H1 (cell line): ENCODE measurements around the gene LYPD6B. TPM values are rescaled to one million over a fixed set of nuclear protein-coding genes. Genes with fewer than 3 reads are reported as not detected.

Source experiments
- EGR1 ChIP-seq: IDR thresholded peaks from 2 replicates; pipeline ENCODE4 v1.6.1; 2011; ENCODE audit warnings: low read depth, low read length, borderline replicate concordance
- polyA plus RNA-seq, 7 experiments: library from polyadenylated mRNA; depleted of rRNA in 3 of 7; stranded (reverse) in 5 of 7; unstranded in 2 of 7; fragments of >200 nt in 5 of 7; fragments of 200-250 nt in 2 of 7; gene quantifications; 1 replicate in 5 of 7; 2 replicates in 1 of 7; 4 replicates in 1 of 7; pipeline versions ENCODE4 v1.2.1 to v1.2.3, GENCODE V29; 2011 to 2013; ENCODE audit warnings: missing spikeins in 2 of 7, mixed read lengths in 2 of 7
- total RNA-seq: library from RNA; stranded (reverse); fragmentation: NEBNext Ultra II Directional; extraction: Animal tissue kit (Norgen Biotek cat#: 25700); gene quantifications from 2 replicates; pipeline ENCODE4 v1.2.1, GENCODE V29; 2021

The LYPD6B gene
- total and polyA plus RNA-seq, 2 of the 8 experiments (the other 6 are each of a cell fraction or from before 2014, with no cell fraction given), result 2.2 to 3.5 TPM

DNA sequence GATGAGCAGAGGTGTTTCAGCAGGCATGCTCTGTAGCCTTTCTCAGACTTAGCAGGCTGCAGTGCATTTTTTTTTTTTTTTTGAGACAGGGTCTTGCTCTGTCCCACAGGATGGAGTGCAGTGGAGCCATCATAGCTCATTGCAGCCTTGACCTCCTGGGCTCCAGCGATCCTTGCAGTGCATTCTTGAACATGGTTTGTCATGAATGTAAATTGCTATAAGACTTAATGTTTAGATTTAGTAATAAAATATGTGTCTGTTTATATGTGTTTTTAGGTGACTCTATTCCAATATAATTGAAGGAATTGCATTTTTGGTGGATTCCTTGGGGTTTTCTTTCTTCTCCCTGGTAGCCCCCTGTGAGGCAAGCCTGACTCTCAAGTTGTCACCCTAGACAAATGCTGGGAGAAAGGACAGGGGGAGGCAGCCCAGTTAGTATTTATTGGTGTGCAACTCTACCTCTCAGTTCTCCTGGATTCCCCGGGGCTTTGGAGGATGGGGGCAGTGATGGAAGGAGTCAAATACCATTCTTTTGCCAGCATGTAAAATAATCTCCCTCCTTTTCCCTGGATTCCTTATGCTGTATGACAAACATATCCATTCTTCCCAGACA is 22.7 kb downstream of the LYPD6B start (continued):
- no peak for TF ChIP-seq EGR1
